HG03039 (cell line): ENCODE data around the gene B4GALT4.

ENCODE experiments used
- ATAC-seq: cut with Tn5 transposase; IDR thresholded peaks from one replicate; pipeline ENCODE4 v1.9.1; 2021; ENCODE audit warnings: mild to moderate bottlenecking, moderate library complexity; ENCODE audit not compliant: unreplicated experiment

B4GALT4 gene

GRCh38 chr3:119238363-119238762 lies 2.3 kb downstream of the B4GALT4 start:
- ATAC-seq, result no peak

DNA sequence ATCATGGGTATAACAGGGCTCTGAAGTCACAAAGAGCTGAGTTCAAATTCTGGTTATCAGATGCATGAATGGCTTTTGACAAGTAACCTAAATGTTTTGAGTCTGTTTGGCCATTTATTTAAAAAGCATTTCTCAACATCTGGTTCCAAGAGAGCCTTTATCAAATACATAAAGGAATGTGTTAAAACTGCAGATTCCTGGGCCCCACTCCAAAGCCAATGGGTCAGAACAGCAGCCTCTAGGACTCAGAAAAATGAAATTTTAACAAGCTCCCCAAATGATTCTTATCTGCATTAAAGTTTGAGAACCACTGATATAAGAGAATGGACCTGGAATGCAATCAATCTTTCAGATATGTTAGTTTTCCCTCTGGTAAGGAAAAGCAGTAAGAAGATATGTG lies 3.4 kb downstream of the B4GALT4 start:
- ATAC-seq, result no peak

DNA sequence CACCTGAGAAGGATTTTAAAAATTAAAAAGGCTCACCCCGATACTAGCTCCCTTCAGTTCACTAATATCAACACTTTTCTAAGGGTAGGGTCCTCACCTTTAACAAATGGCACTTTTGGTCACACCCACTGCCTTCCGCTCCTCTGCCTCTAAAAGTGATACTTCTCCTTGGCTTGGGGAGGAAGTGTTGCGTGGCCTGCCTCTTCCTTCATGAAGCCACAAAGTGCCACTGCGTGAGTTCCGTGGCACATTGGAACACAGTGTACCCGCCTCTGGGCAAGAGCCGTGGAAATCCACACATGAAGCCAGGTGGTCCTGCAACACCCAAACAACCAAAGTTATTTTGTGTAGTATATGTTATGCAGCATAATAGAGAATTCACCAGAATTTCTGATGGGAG lies 3.9 kb downstream of the B4GALT4 start:
- no peak for ATAC-seq

- ATAC-seq, result no peak
These were observed 5.5 kb downstream of the B4GALT4 start for GRCh38 chr3:119235151-119235550.

DNA sequence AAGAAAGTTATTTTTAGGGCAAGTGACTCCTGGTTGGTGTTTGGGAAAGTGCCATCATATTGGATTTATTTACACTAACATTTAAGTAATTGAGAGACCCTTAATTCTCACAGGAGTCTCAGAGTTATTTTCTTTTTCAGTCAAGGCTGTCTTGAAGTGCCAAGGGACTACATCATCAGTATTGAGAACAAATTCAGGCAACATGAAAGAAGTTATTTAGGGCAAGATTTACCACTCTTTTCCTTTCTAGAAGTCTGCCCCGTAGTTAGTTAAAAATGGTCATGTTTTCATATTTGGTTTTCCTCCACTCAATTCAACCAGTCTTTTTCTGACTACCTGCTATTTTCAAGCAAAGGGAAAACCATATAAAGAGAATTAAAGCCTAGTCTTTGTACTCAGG lies 6.1 kb downstream of the B4GALT4 start:
- no peak for ATAC-seq

DNA sequence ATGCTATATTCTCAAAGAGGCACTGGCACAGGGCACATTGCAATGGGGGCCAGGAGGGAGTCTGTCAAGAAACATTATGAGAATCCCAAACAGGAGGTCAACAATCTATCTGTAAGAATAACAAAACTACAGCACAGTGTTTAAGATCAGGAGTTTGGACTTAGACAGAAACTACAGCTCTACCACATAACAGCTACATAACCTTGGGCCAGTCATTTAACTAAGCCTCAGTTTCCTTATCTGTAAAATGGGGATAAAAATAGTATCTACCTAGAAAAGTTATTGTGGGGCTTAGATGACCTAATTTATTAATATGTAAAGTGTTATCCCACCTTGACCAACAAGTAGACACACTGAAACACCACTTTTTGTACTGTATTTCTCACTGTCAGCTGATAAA lies 9.9 kb downstream of the B4GALT4 start:
- no peak for ATAC-seq

DNA sequence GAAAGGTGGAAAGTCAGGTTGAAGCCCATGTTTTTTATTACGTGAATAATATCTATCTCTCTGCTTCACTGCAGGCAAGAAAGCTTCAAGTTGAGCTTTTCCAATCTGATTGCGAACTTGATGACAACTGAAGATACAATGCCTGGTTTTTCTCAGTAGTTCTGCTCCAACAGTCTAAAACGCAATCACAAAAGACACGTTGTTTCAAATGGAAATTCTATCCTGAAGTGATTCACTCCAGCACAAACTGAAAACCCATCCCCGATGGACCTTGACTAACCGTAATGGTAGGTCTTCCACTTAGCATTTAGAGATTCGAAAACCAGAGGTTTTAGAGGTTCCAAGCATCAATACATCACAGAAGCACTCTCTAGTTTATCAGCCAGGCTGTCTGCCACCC lies 10.6 kb downstream of the B4GALT4 start:
- ATAC-seq, result no peak

- ATAC-seq, result no peak
These were observed 11.5 kb downstream of the B4GALT4 start for GRCh38 chr3:119229190-119229589.

DNA sequence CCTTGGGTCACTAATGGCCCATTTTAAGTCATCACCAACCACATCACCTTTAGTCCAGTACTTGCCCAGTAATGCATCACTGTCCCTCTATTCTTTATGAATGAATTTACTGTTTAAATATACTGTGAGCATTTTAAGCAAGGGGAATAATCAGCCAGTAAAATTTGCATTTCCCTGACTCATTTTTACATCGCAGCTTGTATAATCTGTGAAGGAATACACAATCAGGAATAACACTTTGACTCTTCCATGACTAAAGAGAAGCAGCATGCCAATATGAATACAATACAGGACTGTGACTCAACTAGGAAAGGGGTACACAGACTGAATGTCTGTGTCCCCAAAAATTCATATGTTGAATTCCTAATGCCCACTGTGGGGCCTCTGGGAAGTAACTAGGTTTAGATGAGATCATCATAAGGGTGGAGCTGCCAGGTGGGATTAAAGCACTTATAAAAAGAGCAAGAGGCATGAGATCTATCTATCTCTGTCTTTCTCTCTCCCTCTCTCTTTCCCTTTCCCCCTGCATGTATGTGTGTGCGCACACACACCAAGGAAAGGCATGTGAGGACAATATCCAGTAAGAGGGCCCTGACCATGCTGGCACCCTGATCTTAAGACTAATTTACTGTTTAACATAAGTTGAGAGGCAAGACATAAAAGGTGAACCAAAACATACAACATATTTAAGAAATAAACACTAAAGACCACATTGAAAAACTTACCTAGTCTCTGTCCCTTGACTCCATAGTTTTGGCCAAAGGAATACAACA lies 12.1 kb downstream of the B4GALT4 start:
- ATAC-seq, result no peak

DNA sequence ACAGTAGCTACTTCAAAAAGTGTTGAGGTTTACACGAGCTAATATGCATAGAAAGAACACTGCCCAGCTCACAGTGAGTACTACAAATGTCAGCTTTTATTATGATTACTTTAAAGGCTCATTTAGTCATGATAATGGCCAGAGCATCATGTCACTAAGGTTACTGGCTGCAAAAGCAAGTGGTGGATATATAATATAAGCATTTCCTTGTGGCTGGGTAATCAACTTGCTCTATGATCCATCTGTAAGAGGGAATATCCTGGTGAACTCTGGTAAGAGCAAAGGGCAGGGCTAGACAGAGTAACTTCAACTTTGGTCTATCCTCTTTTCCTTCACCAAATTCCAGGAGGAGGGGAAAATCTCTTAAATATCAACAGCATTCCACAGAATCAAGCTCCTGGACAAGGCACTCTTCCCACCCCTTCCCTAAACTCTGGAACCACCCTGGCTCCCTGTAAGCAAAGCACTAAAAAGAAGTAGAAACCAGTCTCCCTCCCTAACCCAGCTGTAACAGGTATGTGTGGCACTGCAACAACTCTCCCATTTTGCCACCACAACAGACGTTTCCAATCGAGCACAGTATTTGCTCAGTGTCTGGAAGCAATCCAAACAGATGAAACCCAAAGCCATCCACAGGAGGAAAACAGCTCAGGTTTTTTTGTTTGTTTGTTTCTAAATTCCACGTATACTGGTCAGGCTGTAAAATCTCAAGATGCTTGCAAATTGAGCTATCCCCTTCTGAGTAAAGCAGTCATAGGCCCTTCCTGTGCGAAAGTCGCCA lies 13.4 kb downstream of the B4GALT4 start:
- no peak for ATAC-seq

- no peak for ATAC-seq
These were observed 15.6 kb downstream of the B4GALT4 start for GRCh38 chr3:119225121-119225520.

DNA sequence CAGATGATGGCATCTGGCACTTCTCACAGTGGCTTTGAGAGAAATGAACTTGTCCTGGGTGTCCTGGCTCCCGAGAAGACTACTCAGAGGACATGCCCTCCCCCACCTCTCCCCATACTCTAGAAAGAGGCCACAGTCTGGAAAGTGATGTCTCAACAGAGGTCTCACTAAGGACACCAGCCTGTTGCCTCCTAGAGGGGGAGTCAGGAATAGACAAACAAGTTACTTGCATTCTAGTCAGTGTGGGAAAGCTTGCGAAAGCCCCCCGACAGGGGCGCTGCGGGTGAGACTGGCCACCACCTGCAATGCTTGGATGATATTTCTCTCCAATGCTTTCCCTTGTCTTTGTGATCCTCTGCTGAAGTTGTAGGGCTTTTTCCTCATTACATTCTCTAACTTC lies 17.2 kb downstream of the B4GALT4 start:
- ATAC-seq, result no peak

DNA sequence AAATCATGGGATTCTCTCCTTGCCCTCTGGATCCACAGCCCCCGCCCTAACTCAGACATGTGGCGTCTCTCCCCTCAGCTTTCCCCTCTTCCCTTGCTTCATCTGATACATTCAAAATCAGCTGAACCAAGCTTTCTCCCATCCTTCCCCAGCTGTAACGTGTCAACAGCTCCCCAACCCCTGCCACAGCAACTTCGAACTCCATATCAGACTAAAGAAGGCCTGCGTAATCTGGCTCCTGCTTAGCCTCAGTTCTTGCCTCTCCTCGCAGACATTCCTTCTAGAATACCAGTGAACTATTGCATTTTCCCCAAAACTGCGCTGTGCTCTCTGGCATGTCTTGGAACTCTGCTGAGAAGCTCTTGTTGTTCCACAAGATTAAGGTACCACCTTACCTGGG lies 18.3 kb downstream of the B4GALT4 start:
- ATAC-seq, result no peak

GRCh38 chr3:119221779-119222320 lies 18.8 kb downstream of the B4GALT4 start:
- ATAC-seq, result no peak

DNA sequence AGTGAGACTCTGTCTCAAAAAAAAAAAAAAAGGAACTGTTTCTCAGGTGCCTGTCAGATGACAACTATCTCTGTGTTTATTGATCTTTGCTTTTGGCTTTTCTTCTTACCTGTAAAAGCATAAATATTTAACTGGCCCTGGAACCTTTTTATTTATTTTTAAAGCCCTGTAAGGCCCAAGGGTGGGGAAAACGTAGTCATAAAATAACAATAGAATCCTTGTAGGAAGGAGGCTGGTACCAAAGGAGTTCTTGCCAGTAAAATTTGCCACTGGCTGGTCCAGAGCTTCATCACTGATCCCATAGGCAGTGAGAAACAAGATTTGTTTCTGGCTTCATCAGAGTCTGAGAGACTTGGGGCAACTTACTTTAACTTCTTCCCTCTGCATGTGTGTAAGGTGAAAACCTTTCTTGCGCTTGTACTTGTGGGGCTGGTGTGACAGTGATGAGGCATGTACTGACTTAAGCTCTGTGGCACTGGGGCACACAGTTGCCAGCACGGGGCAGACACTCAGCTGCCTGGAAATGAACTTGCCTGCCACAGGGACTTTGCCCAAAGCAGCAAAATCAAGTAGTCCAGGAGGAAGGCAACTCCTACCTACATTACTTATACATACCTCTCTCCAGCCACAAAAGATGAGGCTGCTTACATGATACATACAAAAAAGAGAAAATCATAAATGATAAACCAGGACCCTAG lies 19.6 kb downstream of the B4GALT4 start:
- ATAC-seq, result no peak

- no peak for ATAC-seq
These were observed 20.5 kb downstream of the B4GALT4 start for GRCh38 chr3:119220198-119220597.

GRCh38 chr3:119219069-119219468 lies 21.6 kb downstream of the B4GALT4 start:
- ATAC-seq, result peak; percentile 97

GRCh38 chr3:119211803-119212202 lies 28.9 kb downstream of the B4GALT4 start:
- ATAC-seq, result no peak

- ATAC-seq, result no peak
These were observed 29.5 kb downstream of the B4GALT4 start for GRCh38 chr3:119211193-119211592.

DNA sequence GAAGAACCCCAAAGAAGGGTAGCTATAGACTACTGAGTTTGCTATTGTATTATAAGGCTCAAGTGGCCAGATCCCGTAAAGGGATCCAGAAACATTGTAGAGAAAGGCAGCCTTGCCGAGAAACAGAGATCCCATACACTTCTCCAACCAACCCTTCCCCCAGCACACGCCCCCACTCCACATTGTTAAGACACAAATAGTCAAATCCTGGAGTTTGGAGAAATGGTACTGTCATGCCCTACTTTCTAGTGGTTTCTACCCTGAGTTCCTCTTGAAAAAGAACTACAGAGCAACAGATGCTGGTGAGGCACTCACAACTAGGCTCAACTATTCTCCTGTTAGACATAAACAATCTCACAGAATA lies 33.2 kb downstream of the B4GALT4 start:
- ATAC-seq, result no peak
